ENCODE measurements around the gene TUBB1.
"Not testable (repeated sequence)": the region's sequence is repeated elsewhere in the genome, so short reads cannot be mapped to it uniquely, and the experiment has no call there.

The TUBB1 gene

DNA sequence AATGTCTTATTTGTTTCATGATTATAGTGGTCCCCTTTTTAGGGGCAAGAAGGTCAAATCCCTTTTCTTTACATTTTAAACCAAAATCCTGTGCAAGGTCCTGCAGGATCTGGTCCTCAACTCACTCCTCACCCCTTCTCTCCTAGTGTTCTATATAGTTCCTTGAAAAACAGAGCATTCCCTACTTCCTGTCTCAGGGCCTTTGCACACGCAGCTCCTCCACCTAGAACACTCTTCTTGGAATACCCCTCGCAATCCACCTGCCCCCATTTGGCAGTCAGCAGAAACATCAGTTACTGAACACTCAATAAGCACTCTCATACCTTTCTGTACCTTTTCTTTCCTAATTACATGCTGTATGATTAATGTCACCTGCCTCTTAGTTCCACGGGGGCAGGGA is 16.2 kb downstream of the TUBB1 start:
- TF ChIP-seq, protein P1, sequence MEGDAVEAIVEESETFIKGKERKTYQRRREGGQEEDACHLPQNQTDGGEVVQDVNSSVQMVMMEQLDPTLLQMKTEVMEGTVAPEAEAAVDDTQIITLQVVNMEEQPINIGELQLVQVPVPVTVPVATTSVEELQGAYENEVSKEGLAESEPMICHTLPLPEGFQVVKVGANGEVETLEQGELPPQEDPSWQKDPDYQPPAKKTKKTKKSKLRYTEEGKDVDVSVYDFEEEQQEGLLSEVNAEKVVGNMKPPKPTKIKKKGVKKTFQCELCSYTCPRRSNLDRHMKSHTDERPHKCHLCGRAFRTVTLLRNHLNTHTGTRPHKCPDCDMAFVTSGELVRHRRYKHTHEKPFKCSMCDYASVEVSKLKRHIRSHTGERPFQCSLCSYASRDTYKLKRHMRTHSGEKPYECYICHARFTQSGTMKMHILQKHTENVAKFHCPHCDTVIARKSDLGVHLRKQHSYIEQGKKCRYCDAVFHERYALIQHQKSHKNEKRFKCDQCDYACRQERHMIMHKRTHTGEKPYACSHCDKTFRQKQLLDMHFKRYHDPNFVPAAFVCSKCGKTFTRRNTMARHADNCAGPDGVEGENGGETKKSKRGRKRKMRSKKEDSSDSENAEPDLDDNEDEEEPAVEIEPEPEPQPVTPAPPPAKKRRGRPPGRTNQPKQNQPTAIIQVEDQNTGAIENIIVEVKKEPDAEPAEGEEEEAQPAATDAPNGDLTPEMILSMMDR (IDR thresholded peaks at IDR 0.05; ENCODE audit: low read depth, low read length, missing control alignments): no peak
- H3K36me3 ChIP-seq (replicated peaks): peaks cover 28% of the 10 kb centered on the region
- no peaks in the 10 kb centered on the region for H3K27me3 ChIP-seq (replicated peaks)
- DNase-seq: no peak
- no peak overlapping the region for H3K4me3 ChIP-seq (ENCODE audit: low read depth, low read length)
- H3K27ac ChIP-seq: no peak overlapping the region
- in situ Hi-C loops (cut with HindIII; ENCODE audit: low pct_ligation_motif_present, low sequenced_read_pairs): no loop called here

DNA sequence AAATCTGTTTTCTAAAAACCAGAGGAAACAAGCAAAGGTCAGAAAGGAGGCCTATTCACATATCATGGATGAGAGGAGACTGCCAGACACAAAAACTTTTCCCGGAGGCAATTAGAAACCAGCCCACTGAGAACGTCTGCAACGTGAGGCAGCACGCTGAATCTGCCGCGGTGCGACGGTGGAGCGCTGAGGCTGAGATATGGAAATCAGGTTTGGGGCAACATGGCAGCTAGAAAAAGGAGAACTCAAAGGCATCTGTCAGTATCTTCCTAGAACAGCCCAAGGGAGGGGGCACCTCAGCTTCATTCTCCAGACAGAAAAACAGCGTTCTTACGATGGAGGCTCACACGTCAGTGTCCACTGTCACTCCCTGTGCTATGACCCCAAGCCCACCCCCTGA is 18.2 kb downstream of the TUBB1 start:
- DNase-seq: no peak
- Histone ChIP-seq H3K4me3 (ENCODE audit: low read depth, low read length) (no peak overlapping the region), H3K27me3 (replicated peaks) (no peaks in the 10 kb centered on the region), H3K36me3 (replicated peaks) (peaks cover 28% of the 10 kb centered on the region), H3K27ac (no peak overlapping the region)
- in situ Hi-C loops (cut with HindIII; ENCODE audit: low pct_ligation_motif_present, low sequenced_read_pairs): no loop called here
- TF ChIP-seq, protein P1 (IDR thresholded peaks at IDR 0.05; ENCODE audit: low read depth, low read length, missing control alignments): no peak

- Histone ChIP-seq H3K27ac (no peak overlapping the region), H3K36me3 (replicated peaks) (peaks cover 28% of the 10 kb centered on the region), H3K4me3 (ENCODE audit: low read depth, low read length) (no peak overlapping the region), H3K27me3 (replicated peaks) (no peaks in the 10 kb centered on the region)
- in situ Hi-C loops (cut with HindIII; ENCODE audit: low pct_ligation_motif_present, low sequenced_read_pairs): no loop called here
- TF ChIP-seq, protein P1 (IDR thresholded peaks at IDR 0.05; ENCODE audit: low read depth, low read length, missing control alignments): no peak
- DNase-seq: no peak
Measured at GRCh38 chr20:59039233-59039632, 20.0 kb downstream of the TUBB1 start.

DNA sequence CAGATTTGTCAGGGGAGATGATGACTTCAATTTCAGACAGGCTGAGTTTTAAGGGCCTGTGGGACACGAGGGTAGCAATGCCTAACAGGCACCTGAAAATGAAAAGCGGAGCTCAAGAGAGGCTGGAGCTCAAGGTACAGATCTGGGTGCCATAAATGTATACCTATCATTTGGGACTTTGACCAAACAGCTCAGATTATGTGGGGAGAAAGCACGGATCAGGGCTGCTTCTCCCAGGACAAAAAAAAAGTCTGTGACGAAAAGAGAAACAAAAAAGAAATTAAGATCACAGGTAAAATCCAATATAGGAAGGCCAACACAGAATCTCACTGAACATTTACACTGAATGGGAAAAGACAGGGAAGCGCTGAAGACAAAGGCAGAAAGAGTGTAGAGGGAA is 21.4 kb downstream of the TUBB1 start:
- TF ChIP-seq, protein P1 (IDR thresholded peaks at IDR 0.05; ENCODE audit: low read depth, low read length, missing control alignments): no peak
- Histone ChIP-seq H3K36me3 (replicated peaks) (peaks cover 21% of the 10 kb centered on the region), H3K27ac (no peak overlapping the region), H3K27me3 (replicated peaks) (no peaks in the 10 kb centered on the region), H3K4me3 (ENCODE audit: low read depth, low read length) (no peak overlapping the region)
- DNase-seq: no peak
- in situ Hi-C loops (cut with HindIII; ENCODE audit: low pct_ligation_motif_present, low sequenced_read_pairs): no loop called here

DNA sequence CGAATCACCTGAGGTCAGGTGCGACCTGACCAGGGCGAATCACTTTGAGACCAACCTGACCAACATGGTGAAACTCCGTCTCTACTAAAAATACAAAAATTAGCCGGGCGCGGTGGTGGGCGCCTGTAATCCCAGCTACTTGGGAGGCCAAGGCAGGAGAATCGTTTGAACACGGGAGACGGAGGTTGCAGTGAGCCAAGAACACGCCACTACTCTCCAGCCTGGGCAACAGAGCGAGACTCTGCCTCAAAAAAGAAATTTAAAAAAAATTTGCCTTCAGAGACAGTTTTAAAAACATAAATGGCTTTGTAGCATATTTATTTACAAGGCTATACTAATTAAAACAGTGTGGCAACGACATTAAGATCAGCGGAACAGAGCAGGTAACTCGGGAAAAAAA is 22.3 kb downstream of the TUBB1 start:
- H3K27me3 ChIP-seq (replicated peaks); H3K4me3 ChIP-seq (ENCODE audit: low read depth, low read length); in situ Hi-C loops (cut with HindIII; ENCODE audit: low pct_ligation_motif_present, low sequenced_read_pairs); H3K27ac ChIP-seq; DNase-seq: not testable (repeated sequence)
- H3K36me3 ChIP-seq (replicated peaks): peaks cover 16% of the 10 kb centered on the region

DNA sequence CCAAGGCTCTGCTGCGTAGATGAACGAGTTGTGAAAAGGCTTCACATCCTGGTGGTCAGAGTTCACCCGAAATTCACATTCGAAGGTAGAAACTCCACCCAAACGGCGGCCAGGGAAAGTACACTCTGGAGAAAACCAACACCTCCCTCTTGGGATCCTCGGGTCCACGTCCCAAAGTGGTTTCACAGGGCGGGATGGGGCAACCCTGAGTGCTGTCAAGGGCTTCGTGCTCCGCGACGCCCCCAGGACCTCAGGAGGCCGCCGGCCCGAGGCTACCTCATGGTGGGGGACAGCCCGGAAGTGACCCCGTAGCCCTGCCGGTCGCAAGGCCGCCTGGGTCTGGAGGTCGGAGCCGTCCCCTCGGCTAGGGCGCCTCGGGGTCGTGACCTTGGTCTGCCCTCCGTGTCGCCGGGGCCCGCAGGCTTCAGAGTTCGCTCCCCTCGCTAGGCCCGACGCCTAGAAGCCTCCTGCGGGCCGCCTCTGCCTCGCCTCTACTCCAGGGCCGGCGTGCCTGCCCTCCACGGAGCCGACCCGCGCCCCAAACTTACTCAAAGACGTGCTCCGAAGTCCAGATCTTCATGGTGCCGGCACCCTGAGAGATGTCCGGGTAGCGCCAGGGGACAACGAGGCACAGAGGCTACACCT is 23.0 kb downstream of the TUBB1 start, which contains the start of gene PRELID3B:
PRELID3B (minus strand) TSS at position 636 of the 645 bp plus-strand sequence; CDS start at position 580, 56 bp downstream.
- TF ChIP-seq, protein P1 (IDR thresholded peaks at IDR 0.05; ENCODE audit: low read depth, low read length, missing control alignments): no peak
- Histone ChIP-seq H3K27me3 (replicated peaks) (no peaks in the 10 kb centered on the region), H3K4me3 (ENCODE audit: low read depth, low read length) (peak within 1 kb of the TSS; percentile 79), H3K27ac (peak within 1 kb of the TSS; percentile 3), H3K36me3 (replicated peaks) (peaks cover 10% of the 10 kb centered on the region)
- in situ Hi-C loops (cut with HindIII; ENCODE audit: low pct_ligation_motif_present, low sequenced_read_pairs): no loop called here
- no peak for DNase-seq
